Measurements from ENCODE around the gene ITGA3.

GRCh38 chr17:50097455-50097854 is 41.5 kb downstream of the ITGA3 start:
- TF ChIP-seq CTCF (IDR thresholded peaks at IDR 0.05) (no peak), POLR2A (IDR thresholded peaks at IDR 0.05) (no peak)
